ENCODE data around the gene BAIAP2L2.

Gene BAIAP2L2

DNA sequence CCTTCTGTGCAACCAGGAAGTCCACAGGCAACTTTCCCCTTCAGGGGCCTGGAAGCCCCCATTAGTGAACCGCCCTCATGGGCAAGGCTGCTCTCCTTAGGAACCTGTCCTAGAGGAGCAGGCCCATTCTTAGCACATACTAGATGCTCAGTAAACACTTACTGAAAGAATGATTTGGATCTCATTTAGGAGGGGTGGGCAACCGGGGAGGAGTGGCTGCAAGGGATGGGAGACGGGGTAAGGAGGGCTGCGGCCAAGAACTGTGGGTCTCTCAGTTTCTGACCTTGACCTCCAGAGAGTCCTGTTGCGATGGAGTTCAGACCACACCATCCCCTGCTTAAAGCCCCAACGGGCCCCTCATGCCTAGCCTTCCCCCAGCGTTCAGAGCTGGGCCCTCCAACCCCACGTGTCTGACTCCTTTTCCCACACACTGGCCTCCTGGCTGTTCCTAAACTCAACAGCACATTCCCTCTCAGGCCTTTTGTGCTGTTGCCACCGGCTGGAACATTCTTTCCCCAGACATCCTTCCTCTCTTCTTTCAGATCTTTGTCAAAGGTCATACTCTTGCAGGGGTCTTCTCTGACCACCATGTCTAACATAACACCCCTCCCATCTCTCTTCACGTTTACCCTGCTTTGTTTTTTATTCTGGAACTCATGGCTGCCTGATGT lies 74.0 kb downstream of the BAIAP2L2 start:
- DNase-seq = no peak

DNA sequence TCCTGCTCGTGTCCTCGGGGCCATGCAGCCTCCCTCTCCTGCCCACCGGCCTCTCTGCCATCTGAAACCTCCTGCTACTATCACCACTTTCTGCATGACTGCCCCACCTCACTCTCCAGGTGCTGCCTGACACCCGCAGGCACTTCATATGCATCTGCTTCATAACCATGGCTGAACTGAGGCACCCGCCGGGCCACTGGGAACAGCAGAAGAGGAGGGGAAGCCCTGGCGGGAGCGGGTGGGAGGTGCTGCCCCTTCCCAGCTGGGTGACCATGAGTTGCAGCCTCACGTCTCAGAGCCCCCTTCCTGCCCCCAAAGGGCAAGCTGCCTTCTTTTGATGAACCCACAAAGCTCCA lies 75.0 kb downstream of the BAIAP2L2 start:
- DNase-seq = no peak
